Activated T-helper 9 cell treated with anti-CD3 and anti-CD28 coated beads, Interleukin-2, amount 50 U/mL, for 16 hours (primary cell): ENCODE results near the gene PYDC1.
"Not testable (repeated sequence)": the region's sequence is repeated elsewhere in the genome, so short reads cannot be mapped to it uniquely, and the experiment has no call there.

Source experiments
- DNase-seq: peaks from one replicate; pipeline ENCODE4 v3.0.0-alpha.2; 2020; ENCODE audit warnings: low read depth

PYDC1 gene

GRCh38 chr16:31195861-31196260 is 21.1 kb downstream of the PYDC1 start:
- not testable (repeated sequence) for DNase-seq

- DNase-seq: no peak
These were observed 22.0 kb downstream of the PYDC1 start for GRCh38 chr16:31194898-31195297.

GRCh38 chr16:31193874-31194273 is 23.1 kb downstream of the PYDC1 start:
- DNase-seq: no peak

GRCh38 chr16:31192856-31193642 is 23.9 kb downstream of the PYDC1 start:
- no peak for DNase-seq

GRCh38 chr16:31191697-31192428 is 25.1 kb downstream of the PYDC1 start:
- DNase-seq: no peak

- no peak for DNase-seq
These were observed 26.0 kb downstream of the PYDC1 start for GRCh38 chr16:31190818-31191444.

- DNase-seq: no peak
These were observed 26.9 kb downstream of the PYDC1 start for GRCh38 chr16:31190061-31190460.

GRCh38 chr16:31189412-31189778 is 27.5 kb downstream of the PYDC1 start:
- no peak for DNase-seq

- DNase-seq: no peak
These were observed 28.2 kb downstream of the PYDC1 start for GRCh38 chr16:31188450-31189411.

GRCh38 chr16:31187808-31188189 is 29.1 kb downstream of the PYDC1 start:
- DNase-seq: no peak

- no peak for DNase-seq
These were observed 29.8 kb downstream of the PYDC1 start for GRCh38 chr16:31186930-31187807.

GRCh38 chr16:31186176-31186575 is 30.8 kb downstream of the PYDC1 start:
- no peak for DNase-seq

- DNase-seq: no peak
These were observed 31.6 kb downstream of the PYDC1 start for GRCh38 chr16:31185339-31185738.

GRCh38 chr16:31184888-31185287 is 32.0 kb downstream of the PYDC1 start:
- DNase-seq: no peak

- DNase-seq: no peak
These were observed 33.2 kb downstream of the PYDC1 start for GRCh38 chr16:31183432-31184428.

- DNase-seq: no peak
These were observed 34.5 kb downstream of the PYDC1 start for GRCh38 chr16:31182391-31182790.

- DNase-seq: no peak
These were observed 35.7 kb downstream of the PYDC1 start for GRCh38 chr16:31181102-31181830.

GRCh38 chr16:31179747-31180459 is 37.0 kb downstream of the PYDC1 start, which contains the start of gene FUS:
Gene FUS, plus strand, starts transcription at chr16:31180139. Its CDS starts 76 bp downstream, at chr16:31180215.
- DNase-seq: peak; percentile 85
